Dermis microvascular lymphatic vessel endothelial cell (primary cell): ENCODE data around the gene LUC7L. TPM values are rescaled to one million over a fixed set of nuclear protein-coding genes. Genes with fewer than 3 reads are reported as not detected.
"Not testable (repeated sequence)": the region's sequence is repeated elsewhere in the genome, so short reads cannot be mapped to it uniquely, and the experiment has no call there.

Experiments used
- DNase-seq, 2 donors: peaks; one replicate each; pipeline versions ENCODE4 v3.0.0 to v3.0.0-alpha.2; 2010; ENCODE audit warnings: low read depth in 2 of 2
- total RNA-seq: library from RNA; depleted of rRNA; stranded (reverse); fragments of >200 nt; gene quantifications from 2 replicates; pipeline ENCODE4 v1.2.1, GENCODE V29; 2014

Gene LUC7L
- total RNA-seq, 1 donor from 2014 or later: 27.6 TPM

GRCh38 chr16:263944-264343, 34.7 kb upstream of the LUC7L start:
- DNase-seq: no peak

GRCh38 chr16:263182-263774, 34.0 kb upstream of the LUC7L start:
- no peak for DNase-seq

GRCh38 chr16:262121-262745, 33.0 kb upstream of the LUC7L start:
- DNase-seq: no peak

GRCh38 chr16:261031-261691, 31.9 kb upstream of the LUC7L start:
- DNase-seq: no peak

GRCh38 chr16:260326-260725, 31.1 kb upstream of the LUC7L start:
- DNase-seq: no peak

- DNase-seq: no peak
These were observed 30.6 kb upstream of the LUC7L start for GRCh38 chr16:259814-260253.

- no peak for DNase-seq
These were observed 30.0 kb upstream of the LUC7L start for GRCh38 chr16:259226-259625.

- not testable (repeated sequence) for DNase-seq
These were observed 28.8 kb upstream of the LUC7L start for GRCh38 chr16:258091-258490.

GRCh38 chr16:255183-255582, 25.9 kb upstream of the LUC7L start:
- DNase-seq: no peak

GRCh38 chr16:254461-254860, 25.2 kb upstream of the LUC7L start:
- DNase-seq: no peak

GRCh38 chr16:253833-254232, 24.6 kb upstream of the LUC7L start:
- no peak for DNase-seq

GRCh38 chr16:252366-253337, 23.4 kb upstream of the LUC7L start:
- DNase-seq: no peak

GRCh38 chr16:249431-249830, 20.2 kb upstream of the LUC7L start:
- no peak for DNase-seq

- DNase-seq: no peak
These were observed 17.8 kb upstream of the LUC7L start for GRCh38 chr16:247027-247426.

- DNase-seq: no peak
These were observed 15.9 kb upstream of the LUC7L start for GRCh38 chr16:245105-245504.

GRCh38 chr16:243348-243747, 14.1 kb upstream of the LUC7L start:
- no peak for DNase-seq

GRCh38 chr16:242281-242680, 13.0 kb upstream of the LUC7L start:
- no peak for DNase-seq

- no peak for DNase-seq
These were observed 11.3 kb upstream of the LUC7L start for GRCh38 chr16:240559-240958.

- DNase-seq: no peak
These were observed 10.7 kb upstream of the LUC7L start for GRCh38 chr16:239948-240277.

GRCh38 chr16:234468-235305, 5.4 kb upstream of the LUC7L start, which contains the start of gene FAM234A:
FAM234A (plus strand) TSS chr16:234821; CDS start chr16:254414, 19,593 bp downstream.
- peak; percentile 81 to 89 for DNase-seq

GRCh38 chr16:230949-231348, 1.7 kb upstream of the LUC7L start:
- no peak for DNase-seq
